HL-60 (cell line): ENCODE data around the gene CNTNAP2.

ENCODE experiments used
- DNase-seq, 2 experiments: peaks; one replicate each; pipeline ENCODE4 v3.0.0-alpha.2; 2010 to 2020; ENCODE audit warnings: low read depth in 1 of 2, low spot score in 1 of 2
- H3K27ac ChIP-seq: fragments of 250-450 bp; sonication (Bioruptor Pico); replicated peaks from 2 replicates; pipeline ENCODE4 v1.5.1; 2020; ENCODE audit warnings: mild to moderate bottlenecking, moderate library complexity
- H3K27me3 ChIP-seq: fragments of 250-450 bp; sonication (Bioruptor Pico); 2 replicates; pipeline ENCODE4 v1.5.1; 2021; ENCODE audit warnings: mild to moderate bottlenecking, moderate library complexity; ENCODE audit not compliant: insufficient read depth, poor library complexity, severe bottlenecking
- H3K4me3 ChIP-seq: replicated peaks from 2 replicates; pipeline ENCODE4 v1.5.1; 2011; ENCODE audit warnings: mild to moderate bottlenecking, control low read depth, low read length; ENCODE audit not compliant: insufficient read depth
- GABPA ChIP-seq: IDR thresholded peaks from 2 replicates; pipeline ENCODE4 v1.6.1; 2012; ENCODE audit warnings: low read depth
- POLR2AphosphoS5 ChIP-seq: IDR thresholded peaks from 2 replicates; pipeline ENCODE4 v1.6.1; 2012; ENCODE audit warnings: low read depth
- SPI1 ChIP-seq: IDR thresholded peaks from 2 replicates; pipeline ENCODE4 v1.6.1; 2012; ENCODE audit warnings: low read depth, mild to moderate bottlenecking, borderline replicate concordance
- TF ChIP-seq, protein P1 (sequence below): IDR thresholded peaks from 2 replicates; pipeline ENCODE4 v1.6.1; 2012; ENCODE audit warnings: low read depth; ENCODE audit not compliant: insufficient replicate concordance
- TF ChIP-seq, protein P2 (sequence below): IDR thresholded peaks from one replicate; pipeline ENCODE4 v1.5.1; 2011; ENCODE audit warnings: low read length, control low read depth, inconsistent platforms; ENCODE audit not compliant: insufficient read depth

The CNTNAP2 gene

DNA sequence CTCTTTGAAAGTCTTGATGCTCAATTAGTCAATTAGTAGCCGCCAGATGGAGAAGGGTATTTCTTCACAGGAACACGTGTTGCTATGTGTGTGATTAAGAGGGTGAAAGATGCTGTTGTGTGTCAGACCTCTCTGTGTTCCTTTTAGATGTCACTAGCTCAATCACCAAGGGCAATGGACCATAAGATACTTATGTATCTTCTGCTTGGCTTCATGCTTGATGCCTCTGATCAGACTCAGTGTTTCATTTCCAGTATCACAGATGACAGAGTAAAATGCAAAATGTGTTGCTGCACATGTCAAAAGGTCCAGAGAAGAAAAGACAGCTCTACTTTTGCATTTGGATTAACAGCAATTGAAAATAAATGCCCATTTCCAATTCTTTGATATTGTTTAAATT is 865.9 kb downstream of the CNTNAP2 start:
- no peak for TF ChIP-seq SPI1
- no peak for TF ChIP-seq POLR2AphosphoS5
- TF ChIP-seq, protein P1, sequence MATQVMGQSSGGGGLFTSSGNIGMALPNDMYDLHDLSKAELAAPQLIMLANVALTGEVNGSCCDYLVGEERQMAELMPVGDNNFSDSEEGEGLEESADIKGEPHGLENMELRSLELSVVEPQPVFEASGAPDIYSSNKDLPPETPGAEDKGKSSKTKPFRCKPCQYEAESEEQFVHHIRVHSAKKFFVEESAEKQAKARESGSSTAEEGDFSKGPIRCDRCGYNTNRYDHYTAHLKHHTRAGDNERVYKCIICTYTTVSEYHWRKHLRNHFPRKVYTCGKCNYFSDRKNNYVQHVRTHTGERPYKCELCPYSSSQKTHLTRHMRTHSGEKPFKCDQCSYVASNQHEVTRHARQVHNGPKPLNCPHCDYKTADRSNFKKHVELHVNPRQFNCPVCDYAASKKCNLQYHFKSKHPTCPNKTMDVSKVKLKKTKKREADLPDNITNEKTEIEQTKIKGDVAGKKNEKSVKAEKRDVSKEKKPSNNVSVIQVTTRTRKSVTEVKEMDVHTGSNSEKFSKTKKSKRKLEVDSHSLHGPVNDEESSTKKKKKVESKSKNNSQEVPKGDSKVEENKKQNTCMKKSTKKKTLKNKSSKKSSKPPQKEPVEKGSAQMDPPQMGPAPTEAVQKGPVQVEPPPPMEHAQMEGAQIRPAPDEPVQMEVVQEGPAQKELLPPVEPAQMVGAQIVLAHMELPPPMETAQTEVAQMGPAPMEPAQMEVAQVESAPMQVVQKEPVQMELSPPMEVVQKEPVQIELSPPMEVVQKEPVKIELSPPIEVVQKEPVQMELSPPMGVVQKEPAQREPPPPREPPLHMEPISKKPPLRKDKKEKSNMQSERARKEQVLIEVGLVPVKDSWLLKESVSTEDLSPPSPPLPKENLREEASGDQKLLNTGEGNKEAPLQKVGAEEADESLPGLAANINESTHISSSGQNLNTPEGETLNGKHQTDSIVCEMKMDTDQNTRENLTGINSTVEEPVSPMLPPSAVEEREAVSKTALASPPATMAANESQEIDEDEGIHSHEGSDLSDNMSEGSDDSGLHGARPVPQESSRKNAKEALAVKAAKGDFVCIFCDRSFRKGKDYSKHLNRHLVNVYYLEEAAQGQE = no peak
- TF ChIP-seq, protein P2, sequence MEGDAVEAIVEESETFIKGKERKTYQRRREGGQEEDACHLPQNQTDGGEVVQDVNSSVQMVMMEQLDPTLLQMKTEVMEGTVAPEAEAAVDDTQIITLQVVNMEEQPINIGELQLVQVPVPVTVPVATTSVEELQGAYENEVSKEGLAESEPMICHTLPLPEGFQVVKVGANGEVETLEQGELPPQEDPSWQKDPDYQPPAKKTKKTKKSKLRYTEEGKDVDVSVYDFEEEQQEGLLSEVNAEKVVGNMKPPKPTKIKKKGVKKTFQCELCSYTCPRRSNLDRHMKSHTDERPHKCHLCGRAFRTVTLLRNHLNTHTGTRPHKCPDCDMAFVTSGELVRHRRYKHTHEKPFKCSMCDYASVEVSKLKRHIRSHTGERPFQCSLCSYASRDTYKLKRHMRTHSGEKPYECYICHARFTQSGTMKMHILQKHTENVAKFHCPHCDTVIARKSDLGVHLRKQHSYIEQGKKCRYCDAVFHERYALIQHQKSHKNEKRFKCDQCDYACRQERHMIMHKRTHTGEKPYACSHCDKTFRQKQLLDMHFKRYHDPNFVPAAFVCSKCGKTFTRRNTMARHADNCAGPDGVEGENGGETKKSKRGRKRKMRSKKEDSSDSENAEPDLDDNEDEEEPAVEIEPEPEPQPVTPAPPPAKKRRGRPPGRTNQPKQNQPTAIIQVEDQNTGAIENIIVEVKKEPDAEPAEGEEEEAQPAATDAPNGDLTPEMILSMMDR = no peak

DNA sequence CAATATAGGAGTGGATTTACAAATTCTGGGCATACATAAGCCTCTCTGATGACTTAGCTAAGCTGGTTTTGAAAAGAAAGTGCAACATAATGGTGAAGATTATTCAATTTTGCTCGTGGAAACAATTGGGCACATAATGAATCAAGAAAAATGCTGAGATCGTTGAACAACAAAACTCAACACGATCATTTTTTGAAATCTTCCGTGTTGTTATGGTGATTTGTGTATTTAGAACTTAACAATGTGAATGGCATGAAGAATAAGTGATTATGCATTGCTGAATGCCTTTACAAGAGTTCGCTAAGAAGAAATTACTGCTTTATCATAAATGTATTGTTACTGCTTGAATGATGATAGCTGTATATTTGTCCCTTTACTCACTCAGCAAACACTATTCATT is 875.0 kb downstream of the CNTNAP2 start:
- no peak overlapping the region for H3K4me3 ChIP-seq
- no peak for TF ChIP-seq POLR2AphosphoS5
- TF ChIP-seq, protein P1 = no peak
- TF ChIP-seq SPI1 = no peak
- TF ChIP-seq, protein P2 = no peak
- TF ChIP-seq GABPA = no peak
- no peak overlapping the region for H3K27ac ChIP-seq
- H3K27me3 ChIP-seq = no peaks in the 10 kb centered on the region
- no peak for DNase-seq

More for the DNA sequence above, 865.9 kb downstream of the CNTNAP2 start:
- Histone ChIP-seq H3K27ac (no peak overlapping the region), H3K27me3 (no peaks in the 10 kb centered on the region), H3K4me3 (no peak overlapping the region)
- DNase-seq = no peak

DNA sequence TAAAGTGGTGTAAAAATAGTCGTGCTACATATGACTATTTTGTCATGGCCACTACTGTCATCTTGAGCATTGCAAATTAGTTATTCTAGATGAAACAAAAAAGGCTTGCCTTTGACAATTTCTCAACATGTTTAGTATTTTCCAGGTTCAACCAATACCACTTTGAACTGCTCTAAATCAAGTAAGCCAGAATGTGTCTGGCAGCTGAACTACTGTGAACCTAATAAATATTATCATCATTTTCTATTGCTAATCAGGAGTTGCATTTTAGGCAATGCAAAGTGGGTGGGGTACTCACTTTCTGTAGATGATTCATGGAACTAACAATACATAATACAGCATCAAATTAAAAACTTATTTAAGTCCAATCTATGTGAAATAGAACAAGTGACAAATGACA is 877.2 kb downstream of the CNTNAP2 start:
- DNase-seq = no peak
- no peak for TF ChIP-seq POLR2AphosphoS5
- TF ChIP-seq, protein P1 = no peak
- TF ChIP-seq, protein P2 = no peak
- TF ChIP-seq GABPA = no peak
- no peak for TF ChIP-seq SPI1
- no peak overlapping the region for H3K27ac ChIP-seq
- H3K4me3 ChIP-seq = no peak overlapping the region
- no peaks in the 10 kb centered on the region for H3K27me3 ChIP-seq
